ENCODE results near the gene SLC19A1.

GRCh38 chr21:45588086-45588825, 46.0 kb upstream of the SLC19A1 start:
- TF ChIP-seq POLR2AphosphoS5 (IDR thresholded peaks at IDR 0.05) (no peak), CTCF (IDR thresholded peaks at IDR 0.05) (no peak), EP300 (IDR thresholded peaks at IDR 0.05) (no peak)
